Fibroblast of skin of back (primary cell): ENCODE results near the gene UBE2H.
A peak's percentile ranks its signal among the peaks of the same experiment; 100 is the strongest.
"Not testable (repeated sequence)": the region's sequence is repeated elsewhere in the genome, so short reads cannot be mapped to it uniquely, and the experiment has no call there.

ENCODE experiments used
- DNase-seq: peaks from one replicate; pipeline ENCODE4 v3.0.0-alpha.2; 2013

The UBE2H gene

GRCh38 chr7:129907122-129907736 lies 45.5 kb downstream of the UBE2H start:
- DNase-seq = no peak

GRCh38 chr7:129906700-129907099 lies 46.1 kb downstream of the UBE2H start:
- DNase-seq = no peak

GRCh38 chr7:129903935-129904334 lies 48.8 kb downstream of the UBE2H start:
- no peak for DNase-seq

GRCh38 chr7:129902788-129903422 lies 49.9 kb downstream of the UBE2H start:
- DNase-seq = no peak

GRCh38 chr7:129898502-129899160 lies 54.1 kb downstream of the UBE2H start:
- no peak for DNase-seq

- DNase-seq = no peak
These were observed 54.8 kb downstream of the UBE2H start for GRCh38 chr7:129898007-129898406.

GRCh38 chr7:129896568-129897382 lies 56.0 kb downstream of the UBE2H start:
- peak; percentile 37 for DNase-seq

- DNase-seq = not testable (repeated sequence)
These were observed 58.6 kb downstream of the UBE2H start for GRCh38 chr7:129894184-129894583.

GRCh38 chr7:129890090-129890489 lies 62.7 kb downstream of the UBE2H start:
- no peak for DNase-seq

GRCh38 chr7:129889133-129889844 lies 63.5 kb downstream of the UBE2H start:
- DNase-seq = no peak

GRCh38 chr7:129887865-129888264 lies 64.9 kb downstream of the UBE2H start:
- no peak for DNase-seq

- no peak for DNase-seq
These were observed 66.0 kb downstream of the UBE2H start for GRCh38 chr7:129886818-129887186.

- DNase-seq = no peak
These were observed 66.5 kb downstream of the UBE2H start for GRCh38 chr7:129886167-129886817.

- no peak for DNase-seq
These were observed 68.3 kb downstream of the UBE2H start for GRCh38 chr7:129884495-129884894.

GRCh38 chr7:129883151-129883550 lies 69.6 kb downstream of the UBE2H start:
- no peak for DNase-seq

- peak; percentile 76 for DNase-seq
These were observed 70.2 kb downstream of the UBE2H start for GRCh38 chr7:129882531-129882930.

GRCh38 chr7:129877146-129877792 lies 75.5 kb downstream of the UBE2H start:
- DNase-seq = no peak

- no peak for DNase-seq
These were observed 76.9 kb downstream of the UBE2H start for GRCh38 chr7:129875745-129876411.

GRCh38 chr7:129875160-129875559 lies 77.6 kb downstream of the UBE2H start:
- DNase-seq = no peak

GRCh38 chr7:129874722-129875121 lies 78.0 kb downstream of the UBE2H start:
- no peak for DNase-seq

- no peak for DNase-seq
These were observed 80.7 kb downstream of the UBE2H start for GRCh38 chr7:129872054-129872453.
